Right lobe of liver (tissue), 6 donors: Measurements from ENCODE around the gene ARCN1. TPM values are rescaled to one million over a fixed set of nuclear protein-coding genes. Genes with fewer than 3 reads are reported as not detected.

Source experiments
- ATAC-seq, 4 donors: fragments of 200-7000 bp; cut with Tn5 transposase; one replicate each; pipeline ENCODE4 v1.9.1; 2020; ENCODE audit warnings: mild to moderate bottlenecking in 4 of 4, moderate library complexity in 4 of 4
- DNase-seq, 3 donors: peaks; one replicate each; pipeline ENCODE4 v3.0.0-alpha.2; 2020
- H3K27ac ChIP-seq, 3 donors: fragments of 200-600 bp; one replicate each; pipeline ENCODE4 v1.8.0; 2022
- H3K27me3 ChIP-seq, 2 donors: fragments of 200-600 bp; one replicate each; pipeline ENCODE4 v1.8.0; 2022
- H3K36me3 ChIP-seq, 4 donors: fragments of 200-600 bp; sonication (generic) in 1 of 4; one replicate each; pipeline versions ENCODE4 v1.5.1 to v1.8.0; 2017 to 2022; ENCODE audit warnings: control low read depth in 1 of 4
- H3K4me1 ChIP-seq, 4 donors: fragments of 200-600 bp; sonication (generic) in 1 of 4; one replicate each; pipeline versions ENCODE4 v1.5.1 to v1.8.0; 2017 to 2022; ENCODE audit warnings: control low read depth in 1 of 4
- H3K4me3 ChIP-seq, 3 donors: fragments of 200-600 bp; one replicate each; pipeline ENCODE4 v1.8.0; 2022
- H3K9me3 ChIP-seq, 4 donors: fragments of 200-600 bp; sonication (generic) in 1 of 4; one replicate each; pipeline versions ENCODE4 v1.5.1 to v1.8.0; 2017 to 2022; ENCODE audit warnings: control low read depth in 1 of 4
- CTCF ChIP-seq, 4 donors: fragments of 200-600 bp in 3 of 4; fragments of 450-650 bp in 1 of 4; IDR thresholded peaks; one replicate each; pipeline versions ENCODE4 v1.5.1 to v1.8.0; 2016 to 2022; ENCODE audit warnings: antibody characterized with exemption in 4 of 4, mild to moderate bottlenecking in 2 of 4
- POLR2A ChIP-seq: fragments of 450-650 bp; IDR thresholded peaks from one replicate; pipeline ENCODE4 v1.6.1; 2017; ENCODE audit warnings: antibody characterized with exemption, mild to moderate bottlenecking
- WGBS: methylation state at CpG from one replicate; pipeline ENCODE4 v1.1.6; 2018; ENCODE audit warnings: low coverage, low lambda C conversion rate; ENCODE audit not compliant: insufficient coverage; ENCODE audit errors: missing lambda C conversion rate; 5-methylcytosine and 5-hydroxymethylcytosine counted together
- intact Hi-C, 2 donors: fragments of 100-400 bp; cut with DNase I; formaldehyde crosslinking; loops; one replicate each; pipeline versions ENCODE4 v1.11.2 to v1.14.1; 2022
- total RNA-seq, 6 experiments: library from RNA; depleted of rRNA in 2 of 6; stranded (reverse); fragments of >200 nt in 2 of 6; fragmentation: NEBNext Ultra II Directional in 3 of 6; extraction: Animal tissue kit (Norgen Biotek cat#: 25700) in 3 of 6; gene quantifications; one replicate each; pipeline versions ENCODE4 v1.1.0 to v1.2.4, GENCODE V29; 2016 to 2023
- donor health status: DM: no; HTN: yes; CAD: no.
- donor health status: DM: no; HTN: no; CAD: no.
- donor health status: DM: no; HTN: no; CAD: no.
- donor health status: DM: no; HTN: yes; CAD: no.
- donor health status: DM: no; HTN: yes; CAD: no.

The ARCN1 gene
- total RNA-seq, 6 experiments from 2014 or later = 58.3 to 91.7 (median 75.8) TPM

DNA sequence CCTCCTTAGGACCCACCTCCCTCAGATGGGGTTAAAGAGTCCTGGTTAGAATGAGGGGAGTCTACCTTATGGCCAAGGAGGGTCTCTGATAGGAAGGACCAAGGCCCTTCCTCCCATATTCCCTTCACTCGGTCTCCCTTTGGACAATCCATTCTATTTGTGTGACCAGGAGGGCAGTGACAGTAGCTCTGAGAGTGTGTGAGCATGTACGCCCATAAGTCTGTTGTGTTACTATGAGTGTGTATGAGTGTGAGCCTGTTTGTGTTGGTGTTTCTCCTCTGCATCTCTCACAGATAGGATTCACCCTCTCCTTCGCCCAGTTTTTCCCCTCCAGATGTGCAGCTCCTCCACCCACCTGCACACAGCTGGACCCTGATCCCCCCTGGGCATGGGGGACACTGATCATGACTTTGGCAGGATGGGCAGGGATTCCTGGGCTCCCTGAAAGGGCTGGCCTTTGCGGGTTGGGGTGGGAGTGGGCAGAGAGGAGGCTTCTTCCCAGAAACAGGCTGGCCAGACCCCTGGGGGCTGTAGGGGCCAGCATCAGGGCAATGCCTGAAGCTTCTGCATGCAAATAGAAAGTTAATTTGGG, 49.7 kb downstream of the ARCN1 start:
- H3K36me3 ChIP-seq = no peaks in the 10 kb centered on the region
- peak overlapping the region in 2 of 3 donors; percentile 14 to 43 for H3K4me3 ChIP-seq
- whole genome bisulfite sequencing = 57% methylated on average over 3 of the region's 4 CpGs
- no peak overlapping the region for H3K27ac ChIP-seq
- intact Hi-C loops = no loop called here
- H3K9me3 ChIP-seq = no peaks in the 10 kb centered on the region
- no peaks in the 10 kb centered on the region for H3K27me3 ChIP-seq
- DNase-seq (no peak), ATAC-seq (no peak)
- no peaks in the 10 kb centered on the region for H3K4me1 ChIP-seq
- TF ChIP-seq CTCF (IDR thresholded peaks at IDR 0.05) = no peak
- TF ChIP-seq POLR2A = no peak

DNA sequence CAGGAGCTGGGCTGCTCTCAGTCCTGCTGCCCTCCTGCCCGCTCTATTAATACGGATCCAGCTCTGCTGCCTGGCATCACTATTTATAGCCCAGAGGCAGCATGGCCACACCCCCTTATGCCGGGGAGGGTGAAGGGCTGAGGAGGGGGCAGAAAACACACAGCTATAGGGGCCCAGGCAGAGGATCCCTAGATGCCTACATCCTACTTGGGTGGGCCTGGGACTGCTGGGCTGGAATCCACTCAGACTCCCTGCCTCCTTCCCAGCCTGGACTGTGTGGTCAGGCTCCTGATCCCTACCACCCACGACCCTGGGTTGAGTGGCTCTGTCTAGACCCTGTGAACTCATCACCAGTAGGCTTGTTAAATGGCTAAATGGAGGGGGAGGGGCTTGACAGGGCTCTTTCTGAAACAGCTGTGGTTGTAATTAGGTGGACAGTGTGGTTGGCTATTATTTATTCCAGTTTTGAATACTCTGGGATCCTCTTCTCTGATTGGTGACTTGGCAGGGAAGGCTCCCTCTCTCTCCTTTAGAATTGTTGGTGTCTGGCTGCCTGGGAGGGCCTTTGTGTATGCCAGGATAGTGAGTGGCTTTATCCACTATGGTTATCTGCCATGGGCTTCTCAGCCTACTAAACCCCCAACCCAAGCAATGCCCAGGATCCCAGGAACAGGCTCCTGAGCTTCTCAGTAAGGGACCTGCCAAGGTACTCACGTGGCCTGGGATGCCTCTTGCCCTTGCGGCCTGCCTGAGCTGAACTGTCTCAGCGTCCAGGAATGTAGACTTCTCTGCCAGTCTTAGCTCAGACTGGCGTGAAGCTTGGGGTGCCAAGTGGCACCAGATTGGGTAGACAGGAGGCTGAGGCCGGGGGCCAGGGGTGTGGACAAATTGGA, 50.4 kb downstream of the ARCN1 start:
- DNase-seq (no peak), ATAC-seq (no peak)
- TF ChIP-seq CTCF (IDR thresholded peaks at IDR 0.05) (no peak), POLR2A (no peak)
- Histone ChIP-seq H3K4me1 (no peaks in the 10 kb centered on the region), H3K9me3 (no peaks in the 10 kb centered on the region), H3K27ac (no peak overlapping the region), H3K4me3 (no peak overlapping the region), H3K27me3 (no peaks in the 10 kb centered on the region), H3K36me3 (no peaks in the 10 kb centered on the region)
- intact Hi-C loops = no loop called here
- WGBS = 57% methylated on average over 2 of the region's 9 CpGs

GRCh38 chr11:118623269-118623655, 51.1 kb downstream of the ARCN1 start:
- Histone ChIP-seq H3K4me1 (no peaks in the 10 kb centered on the region), H3K9me3 (no peaks in the 10 kb centered on the region), H3K27me3 (no peaks in the 10 kb centered on the region), H3K4me3 (no peak overlapping the region), H3K27ac (no peak overlapping the region), H3K36me3 (no peaks in the 10 kb centered on the region)
- ATAC-seq = no peak
- 73% methylated on average over 2 of the region's 4 CpGs for WGBS
- TF ChIP-seq CTCF (IDR thresholded peaks at IDR 0.05) = no peak
- TF ChIP-seq POLR2A = no peak
- DNase-seq = no peak
- intact Hi-C loops = no loop called here

GRCh38 chr11:118625036-118625690, 53.0 kb downstream of the ARCN1 start:
- Histone ChIP-seq H3K36me3 (no peaks in the 10 kb centered on the region), H3K4me1 (no peaks in the 10 kb centered on the region), H3K4me3 (no peak overlapping the region), H3K27ac (no peak overlapping the region), H3K27me3 (no peaks in the 10 kb centered on the region), H3K9me3 (no peaks in the 10 kb centered on the region)
- ATAC-seq (no peak), DNase-seq (no peak)
- no peak for TF ChIP-seq POLR2A
- intact Hi-C loops = no loop called here
- 88% methylated on average over 4 of the region's 6 CpGs for WGBS

GRCh38 chr11:118625976-118626375, 53.8 kb downstream of the ARCN1 start:
- Histone ChIP-seq H3K4me1 (no peaks in the 10 kb centered on the region), H3K27me3 (no peaks in the 10 kb centered on the region), H3K9me3 (no peaks in the 10 kb centered on the region), H3K36me3 (no peaks in the 10 kb centered on the region), H3K4me3 (no peak overlapping the region), H3K27ac (no peak overlapping the region)
- no peak for ATAC-seq
- no peak for DNase-seq
- intact Hi-C loops = no loop called here
- 86% methylated on average over 1 of the region's 2 CpGs for WGBS
- TF ChIP-seq POLR2A (no peak), CTCF (IDR thresholded peaks at IDR 0.05) (no peak)
